ENCODE measurements around the gene UBE2I. TPM values are rescaled to one million over a fixed set of nuclear protein-coding genes. Genes with fewer than 3 reads are reported as not detected.

UBE2I gene
- polyA plus RNA-seq, 6 donors from 2014 or later, result 99.5 to 121 (median 114) TPM

DNA sequence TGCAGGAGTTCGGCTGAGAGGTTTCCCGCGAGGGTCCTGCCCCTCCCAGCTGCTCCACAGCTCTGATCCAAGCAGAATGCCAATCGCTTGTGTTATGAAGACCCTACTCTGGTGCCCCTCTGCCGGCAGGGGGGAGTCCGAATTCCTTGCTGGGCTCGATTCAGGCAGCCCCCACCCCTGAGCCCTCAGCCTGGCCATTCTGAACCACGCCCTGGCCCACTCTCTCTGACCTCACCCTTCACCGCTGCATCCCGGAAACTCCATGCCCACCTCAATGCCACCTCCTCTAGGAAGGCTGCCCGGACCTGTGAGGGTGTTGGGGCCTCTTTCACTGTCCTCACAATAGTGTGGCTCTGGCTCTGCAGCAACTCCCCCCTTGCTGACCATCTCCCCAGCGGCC lies 7.9 kb upstream of the UBE2I start:
- peak overlapping the region in 4 of 6 donors; percentile 65 to 79 (median 70) for H3K27ac Mint-ChIP-seq
- ATAC-seq (ENCODE audit: low read depth in 2 of 2), result no peak
- peak overlapping the region in 6 of 8 donors; percentile 26 to 85 (median 56) for H3K4me3 Mint-ChIP-seq
- H3K27me3 Mint-ChIP-seq, result peaks cover 6 to 17% (median 7%) of the 10 kb centered on the region in 3 donors
- no peaks in the 10 kb centered on the region for H3K36me3 Mint-ChIP-seq
- peaks cover 29 to 46% (median 32%) of the 10 kb centered on the region in 3 donors for H3K4me1 Mint-ChIP-seq
- H3K9me3 Mint-ChIP-seq, result no peaks in the 10 kb centered on the region
- no peak for DNase-seq

DNA sequence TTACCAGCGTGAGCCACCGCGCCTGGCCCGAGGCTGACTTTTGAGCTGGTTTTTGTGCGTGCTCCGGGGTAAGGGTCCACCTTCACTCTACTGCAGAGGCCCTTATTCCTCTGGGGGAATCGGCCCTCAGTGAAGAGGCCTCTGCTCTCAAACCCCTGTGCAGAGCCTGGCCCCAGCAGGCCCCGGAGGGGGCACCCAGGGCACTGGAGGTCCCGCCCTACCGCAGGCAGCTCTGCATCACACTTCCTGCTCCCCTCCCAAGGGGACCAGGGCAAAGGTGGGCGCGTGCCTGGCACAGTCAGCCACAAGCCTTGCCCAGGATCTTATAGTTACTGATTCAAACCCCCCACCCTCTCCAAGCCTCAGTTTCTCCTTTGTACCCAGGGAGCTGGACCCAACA lies 3.6 kb upstream of the UBE2I start:
- DNase-seq (peak; percentile 28), ATAC-seq (ENCODE audit: low read depth in 2 of 2) (no peak)
- peaks cover 36 to 53% (median 37%) of the 10 kb centered on the region in 3 donors for H3K4me1 Mint-ChIP-seq
- H3K27me3 Mint-ChIP-seq, result no peaks in the 10 kb centered on the region
- no peaks in the 10 kb centered on the region for H3K9me3 Mint-ChIP-seq
- H3K4me3 Mint-ChIP-seq, result peak overlapping the region in 6 of 8 donors; percentile 9 to 97 (median 76)
- H3K36me3 Mint-ChIP-seq, result peaks cover 5 to 7% of the 10 kb centered on the region in 2 donors
- peak overlapping the region; percentile 6 to 100 (median 63) for H3K27ac Mint-ChIP-seq

- H3K4me1 Mint-ChIP-seq, result peaks cover 41 to 58% (median 41%) of the 10 kb centered on the region in 3 donors
- H3K4me3 Mint-ChIP-seq, result peak overlapping the region in 6 of 8 donors; percentile 19 to 97 (median 76)
Observed at GRCh38 chr16:1306334-1306733, 3.1 kb upstream of the UBE2I start.

GRCh38 chr16:1308036-1308976 lies 1.1 kb upstream of the UBE2I start:
- Mint-ChIP-seq H3K9me3 (no peaks in the 10 kb centered on the region), H3K27ac (peak overlapping the region in 5 of 6 donors; percentile 56 to 100 (median 100)), H3K36me3 (peaks cover 5 to 7% of the 10 kb centered on the region in 2 donors), H3K4me1 (peaks cover 40 to 68% (median 52%) of the 10 kb centered on the region in 3 donors), H3K4me3 (peak overlapping the region; percentile 84 to 98 (median 94)), H3K27me3 (no peaks in the 10 kb centered on the region)
- DNase-seq (no peak), ATAC-seq (ENCODE audit: low read depth in 2 of 2) (no peak)

More at GRCh38 chr16:1306334-1306733, 3.1 kb upstream of the UBE2I start:
- Mint-ChIP-seq H3K27me3 (no peaks in the 10 kb centered on the region), H3K9me3 (no peaks in the 10 kb centered on the region), H3K27ac (peak overlapping the region; percentile 33 to 100 (median 58)), H3K36me3 (peaks cover 5 to 7% of the 10 kb centered on the region in 2 donors)
- ATAC-seq (ENCODE audit: low read depth in 2 of 2) (no peak), DNase-seq (no peak)

DNA sequence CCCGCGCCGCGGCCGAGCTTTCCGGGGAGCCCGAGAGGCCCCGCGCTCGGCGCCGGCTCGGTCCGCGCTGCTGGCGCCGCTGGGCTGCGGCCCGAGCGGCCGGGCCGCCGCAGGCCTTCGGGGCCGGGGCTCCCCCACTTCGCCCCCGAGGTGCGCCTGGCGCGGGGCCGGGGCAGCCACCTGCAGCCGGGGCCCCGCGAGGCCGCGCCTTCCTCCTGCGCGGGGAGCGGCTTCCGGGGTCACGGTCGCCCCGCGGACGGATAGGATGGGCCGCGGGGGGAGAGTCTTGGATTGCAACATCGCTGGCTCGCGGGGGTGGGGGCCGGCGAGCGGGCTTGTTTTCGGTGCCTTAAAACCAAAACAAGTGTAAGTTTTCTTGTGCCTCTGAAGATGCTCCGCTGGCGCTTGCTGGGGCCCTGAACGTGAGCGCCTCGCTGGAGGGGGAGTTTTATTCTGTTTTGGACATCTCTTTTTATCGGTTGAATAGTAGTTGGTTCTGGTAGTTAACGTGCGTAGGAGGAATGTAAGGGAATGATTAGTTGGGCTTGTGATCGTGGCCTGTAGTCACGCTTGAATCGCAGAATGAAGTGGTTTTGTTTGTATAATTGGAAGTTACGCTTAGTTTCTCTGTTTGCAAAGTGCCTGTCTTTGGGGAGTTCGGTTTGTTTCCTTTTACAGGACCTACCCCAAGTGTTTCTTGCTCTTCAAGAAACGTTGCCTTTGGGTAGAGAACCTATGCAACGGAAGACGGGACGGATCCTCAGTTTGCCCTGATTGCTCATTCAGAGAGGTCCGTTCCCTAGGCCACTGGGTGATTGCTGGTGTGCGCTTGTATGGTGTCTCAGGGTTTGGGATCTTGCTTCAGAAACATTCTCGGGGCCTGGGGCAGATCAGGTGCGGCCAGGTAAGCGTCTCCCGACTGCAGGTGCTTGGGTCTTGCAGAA lies 724 bp downstream of the UBE2I start:
- peak; percentile 26 to 28 for ATAC-seq (ENCODE audit: low read depth in 2 of 2)
- no peaks in the 10 kb centered on the region for H3K9me3 Mint-ChIP-seq
- peak overlapping the region; percentile 94 to 99 (median 98) for H3K4me3 Mint-ChIP-seq
- no peaks in the 10 kb centered on the region for H3K27me3 Mint-ChIP-seq
- peaks cover 35 to 58% (median 40%) of the 10 kb centered on the region in 3 donors for H3K4me1 Mint-ChIP-seq
- peaks cover 5 to 7% of the 10 kb centered on the region in 2 donors for H3K36me3 Mint-ChIP-seq
- peak overlapping the region; percentile 96 to 100 (median 96) for H3K27ac Mint-ChIP-seq
- peak; percentile 59 for DNase-seq

DNA sequence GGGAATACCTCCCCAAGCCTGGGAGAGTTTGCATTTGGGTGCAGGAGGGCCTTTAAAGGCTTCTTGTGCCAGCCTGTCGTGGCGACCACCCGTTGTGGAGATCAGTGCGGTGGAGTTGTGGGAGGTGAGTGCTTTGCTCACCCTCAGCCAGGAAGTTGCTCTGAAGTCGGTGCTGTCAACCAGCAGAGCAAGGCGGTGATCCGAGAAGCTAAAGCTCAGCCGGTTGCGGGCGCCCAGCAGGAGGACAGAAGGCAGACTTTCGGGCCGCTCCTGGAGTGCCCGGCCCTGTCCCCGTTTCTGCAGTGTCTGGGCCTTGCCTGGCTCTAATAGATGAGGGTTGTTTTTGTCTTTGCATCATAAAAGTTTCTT lies 1.4 kb downstream of the UBE2I start:
- Mint-ChIP-seq H3K4me1 (peaks cover 35 to 51% (median 40%) of the 10 kb centered on the region in 3 donors), H3K9me3 (no peaks in the 10 kb centered on the region), H3K36me3 (peaks cover 5 to 7% of the 10 kb centered on the region in 2 donors), H3K27me3 (no peaks in the 10 kb centered on the region), H3K4me3 (peak overlapping the region; percentile 94 to 99 (median 98)), H3K27ac (peak overlapping the region; percentile 96 to 100 (median 96))
- peak in 1 of 2 donors; percentile 11 for ATAC-seq (ENCODE audit: low read depth in 2 of 2)
- DNase-seq, result peak; percentile 37

GRCh38 chr16:1311212-1311737 lies 1.8 kb downstream of the UBE2I start:
- Mint-ChIP-seq H3K9me3 (no peaks in the 10 kb centered on the region), H3K36me3 (peaks cover 5 to 7% of the 10 kb centered on the region in 2 donors), H3K27ac (peak overlapping the region in 5 of 6 donors; percentile 96 to 100 (median 96)), H3K4me1 (peaks cover 31 to 50% (median 37%) of the 10 kb centered on the region in 3 donors), H3K27me3 (no peaks in the 10 kb centered on the region), H3K4me3 (peak overlapping the region; percentile 94 to 99 (median 98))
- DNase-seq (no peak), ATAC-seq (ENCODE audit: low read depth in 2 of 2) (no peak)

- DNase-seq (no peak), ATAC-seq (ENCODE audit: low read depth in 2 of 2) (no peak)
- H3K27me3 Mint-ChIP-seq, result no peaks in the 10 kb centered on the region
- peaks cover 27 to 50% (median 33%) of the 10 kb centered on the region in 3 donors for H3K4me1 Mint-ChIP-seq
- H3K36me3 Mint-ChIP-seq, result peaks cover 5 to 7% of the 10 kb centered on the region in 2 donors
- no peaks in the 10 kb centered on the region for H3K9me3 Mint-ChIP-seq
- H3K4me3 Mint-ChIP-seq, result peak overlapping the region; percentile 56 to 99 (median 98)
- H3K27ac Mint-ChIP-seq, result peak overlapping the region in 3 of 6 donors; percentile 47 to 96 (median 96)
Observed at GRCh38 chr16:1311738-1312466, 2.5 kb downstream of the UBE2I start.

DNA sequence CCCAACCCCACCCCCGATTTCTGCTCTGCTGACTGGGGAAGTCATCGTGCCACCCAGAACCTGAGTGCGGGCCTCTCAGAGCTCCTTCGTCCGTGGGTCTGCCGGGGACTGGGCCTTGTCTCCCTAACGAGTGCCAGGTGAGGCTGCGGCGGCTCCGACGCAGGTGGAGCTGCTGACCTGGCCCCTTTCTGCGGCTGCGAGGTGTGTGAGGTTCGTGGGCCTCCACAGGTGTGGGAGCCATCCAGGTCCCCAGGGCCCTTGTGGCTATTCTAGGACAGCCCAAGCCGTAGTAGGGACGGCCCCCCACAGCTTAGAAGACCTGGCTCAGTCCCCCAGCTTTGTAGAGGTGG lies 3.0 kb downstream of the UBE2I start:
- DNase-seq (no peak), ATAC-seq (ENCODE audit: low read depth in 2 of 2) (no peak)
- Mint-ChIP-seq H3K27ac (peak overlapping the region in 2 of 6 donors; percentile 47 to 62), H3K27me3 (no peaks in the 10 kb centered on the region), H3K4me3 (peak overlapping the region in 7 of 8 donors; percentile 7 to 97 (median 56)), H3K4me1 (peaks cover 27 to 51% (median 33%) of the 10 kb centered on the region in 3 donors), H3K36me3 (peaks cover 5 to 7% of the 10 kb centered on the region in 2 donors), H3K9me3 (no peaks in the 10 kb centered on the region)

GRCh38 chr16:1312903-1313302 lies 3.5 kb downstream of the UBE2I start:
- Mint-ChIP-seq H3K4me3 (peak overlapping the region; percentile 15 to 97 (median 71)), H3K27me3 (no peaks in the 10 kb centered on the region), H3K36me3 (peaks cover 5 to 7% of the 10 kb centered on the region in 2 donors), H3K27ac (peak overlapping the region in 5 of 6 donors; percentile 22 to 82 (median 67)), H3K9me3 (no peaks in the 10 kb centered on the region), H3K4me1 (peaks cover 27 to 47% (median 35%) of the 10 kb centered on the region in 3 donors)
- ATAC-seq (ENCODE audit: low read depth in 2 of 2) (no peak), DNase-seq (no peak)

DNA sequence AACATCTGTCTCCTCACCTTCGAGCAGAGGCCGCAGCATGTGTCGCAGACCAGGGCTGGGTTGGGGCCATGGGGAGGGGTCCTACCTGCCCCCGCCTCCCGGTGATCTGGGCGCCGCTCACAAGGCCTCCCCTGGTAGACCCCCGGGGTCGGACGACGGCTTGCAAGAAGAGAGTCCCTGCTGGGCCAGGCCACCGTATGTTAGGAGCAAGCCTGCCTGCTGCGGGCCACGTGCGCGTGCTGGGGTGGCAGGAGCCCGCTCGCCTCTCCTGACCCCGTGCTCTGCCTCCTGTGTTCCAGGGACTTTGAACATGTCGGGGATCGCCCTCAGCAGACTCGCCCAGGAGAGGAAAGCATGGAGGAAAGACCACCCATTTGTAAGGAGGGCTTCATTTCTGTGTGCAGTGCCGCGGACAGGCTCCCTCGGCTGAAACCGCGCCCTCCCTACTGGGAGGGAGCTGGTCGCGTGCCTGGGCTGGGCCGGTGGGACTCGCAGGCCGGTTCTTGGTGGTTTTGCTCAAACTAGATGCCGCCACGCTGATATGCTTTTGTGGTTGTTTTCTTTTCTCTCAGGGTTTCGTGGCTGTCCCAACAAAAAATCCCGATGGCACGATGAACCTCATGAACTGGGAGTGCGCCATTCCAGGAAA lies 4.4 kb downstream of the UBE2I start:
- Mint-ChIP-seq H3K9me3 (no peaks in the 10 kb centered on the region), H3K27ac (no peak overlapping the region), H3K36me3 (peaks cover 5 to 15% of the 10 kb centered on the region in 2 donors), H3K4me1 (peaks cover 27 to 44% (median 42%) of the 10 kb centered on the region in 3 donors), H3K27me3 (no peaks in the 10 kb centered on the region), H3K4me3 (peak overlapping the region in 1 of 8 donors; percentile 29)
- DNase-seq (no peak), ATAC-seq (ENCODE audit: low read depth in 2 of 2) (no peak)

Measured in naive B cell (primary cell).